Measurements from ENCODE around the gene SLC4A1. TPM values are rescaled to one million over a fixed set of nuclear protein-coding genes. Genes with fewer than 3 reads are reported as not detected.

SLC4A1 gene
- total and polyA plus RNA-seq, 2 of the 13 experiments (the other 11 are each of a cell fraction or from before 2014, with no cell fraction given): not detected

DNA sequence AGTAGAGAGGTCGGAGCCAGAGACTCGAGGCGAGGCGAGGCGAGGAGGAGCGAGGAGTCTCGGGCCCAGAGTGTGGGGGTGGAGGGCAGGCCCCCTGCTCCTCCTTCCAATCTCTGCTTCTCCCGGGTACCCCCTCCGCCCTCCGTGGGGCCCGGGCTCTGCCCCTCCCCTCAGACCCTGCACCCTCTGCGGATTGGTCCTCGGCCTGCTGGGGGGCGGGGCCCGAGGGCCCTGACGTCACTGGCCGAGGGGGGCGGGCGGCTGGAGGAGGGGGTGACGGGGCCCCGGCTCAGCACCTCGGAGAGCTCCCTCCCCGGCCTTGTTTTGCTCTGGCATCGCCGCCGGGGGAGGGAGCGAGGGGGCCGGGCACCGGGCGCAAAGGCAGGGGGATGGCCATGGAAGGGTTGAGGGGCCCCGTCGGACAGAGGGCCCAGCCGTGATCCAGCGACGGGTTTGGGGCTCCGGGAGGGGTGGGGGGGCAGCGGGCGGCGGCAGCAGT lies 40.4 kb upstream of the SLC4A1 start, which contains the start of gene RUNDC3A (continued):
- TF ChIP-seq, protein P1, sequence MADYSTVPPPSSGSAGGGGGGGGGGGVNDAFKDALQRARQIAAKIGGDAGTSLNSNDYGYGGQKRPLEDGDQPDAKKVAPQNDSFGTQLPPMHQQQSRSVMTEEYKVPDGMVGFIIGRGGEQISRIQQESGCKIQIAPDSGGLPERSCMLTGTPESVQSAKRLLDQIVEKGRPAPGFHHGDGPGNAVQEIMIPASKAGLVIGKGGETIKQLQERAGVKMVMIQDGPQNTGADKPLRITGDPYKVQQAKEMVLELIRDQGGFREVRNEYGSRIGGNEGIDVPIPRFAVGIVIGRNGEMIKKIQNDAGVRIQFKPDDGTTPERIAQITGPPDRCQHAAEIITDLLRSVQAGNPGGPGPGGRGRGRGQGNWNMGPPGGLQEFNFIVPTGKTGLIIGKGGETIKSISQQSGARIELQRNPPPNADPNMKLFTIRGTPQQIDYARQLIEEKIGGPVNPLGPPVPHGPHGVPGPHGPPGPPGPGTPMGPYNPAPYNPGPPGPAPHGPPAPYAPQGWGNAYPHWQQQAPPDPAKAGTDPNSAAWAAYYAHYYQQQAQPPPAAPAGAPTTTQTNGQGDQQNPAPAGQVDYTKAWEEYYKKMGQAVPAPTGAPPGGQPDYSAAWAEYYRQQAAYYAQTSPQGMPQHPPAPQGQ (CRISPR knock-in tag; IDR thresholded peaks at IDR 0.05; ENCODE audit: borderline replicate concordance): no peak
- TF ChIP-seq KLF13 (CRISPR knock-in tag; IDR thresholded peaks at IDR 0.05) (no peak), ZNF547 (CRISPR knock-in tag; IDR thresholded peaks at IDR 0.05) (peak; percentile 81; the same call in 1 of the 2 replicates), ZNF775 (CRISPR knock-in tag; IDR thresholded peaks at IDR 0.05; ENCODE audit: borderline replicate concordance) (no peak), ZNF629 (CRISPR knock-in tag; conservative IDR thresholded peaks at IDR 0.05) (no peak), ZC3H4 (CRISPR knock-in tag; IDR thresholded peaks at IDR 0.05; ENCODE audit: borderline replicate concordance) (no peak; the same call in 1 of the 2 replicates), ZNF572 (CRISPR knock-in tag; IDR thresholded peaks at IDR 0.05) (no peak), GLI4 (CRISPR knock-in tag; IDR thresholded peaks at IDR 0.05; ENCODE audit: borderline replicate concordance) (no peak), HMG20A (CRISPR knock-in tag; IDR thresholded peaks at IDR 0.05; ENCODE audit: borderline replicate concordance) (no peak), CREB1 (IDR thresholded peaks at IDR 0.05) (peak; percentile 95), CREB1 (CRISPR knock-in tag; IDR thresholded peaks at IDR 0.05) (peak; percentile 94), ZNF773 (CRISPR knock-in tag; IDR thresholded peaks at IDR 0.05; ENCODE audit: borderline replicate concordance) (0 out of 2 replicates have a peak, but pooled peaks have one; percentile 59), ZFY (CRISPR knock-in tag; IDR thresholded peaks at IDR 0.05) (peak; percentile 48), MED13 (CRISPR knock-in tag; IDR thresholded peaks at IDR 0.05) (peak; percentile 87), ZBTB21 (CRISPR knock-in tag; IDR thresholded peaks at IDR 0.05) (peak; percentile 70; the same call in 1 of the 2 replicates), CBX2 (IDR thresholded peaks at IDR 0.05; ENCODE audit: low read depth, low read length) (no peak), CBX2 (CRISPR knock-in tag; IDR thresholded peaks at IDR 0.05; ENCODE audit: low read depth) (no peak), ZFP62 (CRISPR knock-in tag; IDR thresholded peaks at IDR 0.05) (no peak), SNAPC2 (CRISPR knock-in tag; IDR thresholded peaks at IDR 0.05) (no peak), ELF3 (CRISPR knock-in tag; IDR thresholded peaks at IDR 0.05) (0 out of 2 replicates have a peak, but pooled peaks have one; percentile 18)
- TF ChIP-seq, protein P2, sequence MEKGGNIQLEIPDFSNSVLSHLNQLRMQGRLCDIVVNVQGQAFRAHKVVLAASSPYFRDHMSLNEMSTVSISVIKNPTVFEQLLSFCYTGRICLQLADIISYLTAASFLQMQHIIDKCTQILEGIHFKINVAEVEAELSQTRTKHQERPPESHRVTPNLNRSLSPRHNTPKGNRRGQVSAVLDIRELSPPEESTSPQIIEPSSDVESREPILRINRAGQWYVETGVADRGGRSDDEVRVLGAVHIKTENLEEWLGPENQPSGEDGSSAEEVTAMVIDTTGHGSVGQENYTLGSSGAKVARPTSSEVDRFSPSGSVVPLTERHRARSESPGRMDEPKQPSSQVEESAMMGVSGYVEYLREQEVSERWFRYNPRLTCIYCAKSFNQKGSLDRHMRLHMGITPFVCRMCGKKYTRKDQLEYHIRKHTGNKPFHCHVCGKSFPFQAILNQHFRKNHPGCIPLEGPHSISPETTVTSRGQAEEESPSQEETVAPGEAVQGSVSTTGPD (CRISPR knock-in tag; IDR thresholded peaks at IDR 0.05): no peak
- TF ChIP-seq, protein P3, sequence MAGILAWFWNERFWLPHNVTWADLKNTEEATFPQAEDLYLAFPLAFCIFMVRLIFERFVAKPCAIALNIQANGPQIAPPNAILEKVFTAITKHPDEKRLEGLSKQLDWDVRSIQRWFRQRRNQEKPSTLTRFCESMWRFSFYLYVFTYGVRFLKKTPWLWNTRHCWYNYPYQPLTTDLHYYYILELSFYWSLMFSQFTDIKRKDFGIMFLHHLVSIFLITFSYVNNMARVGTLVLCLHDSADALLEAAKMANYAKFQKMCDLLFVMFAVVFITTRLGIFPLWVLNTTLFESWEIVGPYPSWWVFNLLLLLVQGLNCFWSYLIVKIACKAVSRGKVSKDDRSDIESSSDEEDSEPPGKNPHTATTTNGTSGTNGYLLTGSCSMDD (CRISPR knock-in tag; IDR thresholded peaks at IDR 0.05): no peak
- TF ChIP-seq, protein P4, sequence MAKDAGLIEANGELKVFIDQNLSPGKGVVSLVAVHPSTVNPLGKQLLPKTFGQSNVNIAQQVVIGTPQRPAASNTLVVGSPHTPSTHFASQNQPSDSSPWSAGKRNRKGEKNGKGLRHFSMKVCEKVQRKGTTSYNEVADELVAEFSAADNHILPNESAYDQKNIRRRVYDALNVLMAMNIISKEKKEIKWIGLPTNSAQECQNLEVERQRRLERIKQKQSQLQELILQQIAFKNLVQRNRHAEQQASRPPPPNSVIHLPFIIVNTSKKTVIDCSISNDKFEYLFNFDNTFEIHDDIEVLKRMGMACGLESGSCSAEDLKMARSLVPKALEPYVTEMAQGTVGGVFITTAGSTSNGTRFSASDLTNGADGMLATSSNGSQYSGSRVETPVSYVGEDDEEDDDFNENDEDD (CRISPR knock-in tag; IDR thresholded peaks at IDR 0.05; ENCODE audit: borderline replicate concordance): no peak
- TF ChIP-seq, protein P5, sequence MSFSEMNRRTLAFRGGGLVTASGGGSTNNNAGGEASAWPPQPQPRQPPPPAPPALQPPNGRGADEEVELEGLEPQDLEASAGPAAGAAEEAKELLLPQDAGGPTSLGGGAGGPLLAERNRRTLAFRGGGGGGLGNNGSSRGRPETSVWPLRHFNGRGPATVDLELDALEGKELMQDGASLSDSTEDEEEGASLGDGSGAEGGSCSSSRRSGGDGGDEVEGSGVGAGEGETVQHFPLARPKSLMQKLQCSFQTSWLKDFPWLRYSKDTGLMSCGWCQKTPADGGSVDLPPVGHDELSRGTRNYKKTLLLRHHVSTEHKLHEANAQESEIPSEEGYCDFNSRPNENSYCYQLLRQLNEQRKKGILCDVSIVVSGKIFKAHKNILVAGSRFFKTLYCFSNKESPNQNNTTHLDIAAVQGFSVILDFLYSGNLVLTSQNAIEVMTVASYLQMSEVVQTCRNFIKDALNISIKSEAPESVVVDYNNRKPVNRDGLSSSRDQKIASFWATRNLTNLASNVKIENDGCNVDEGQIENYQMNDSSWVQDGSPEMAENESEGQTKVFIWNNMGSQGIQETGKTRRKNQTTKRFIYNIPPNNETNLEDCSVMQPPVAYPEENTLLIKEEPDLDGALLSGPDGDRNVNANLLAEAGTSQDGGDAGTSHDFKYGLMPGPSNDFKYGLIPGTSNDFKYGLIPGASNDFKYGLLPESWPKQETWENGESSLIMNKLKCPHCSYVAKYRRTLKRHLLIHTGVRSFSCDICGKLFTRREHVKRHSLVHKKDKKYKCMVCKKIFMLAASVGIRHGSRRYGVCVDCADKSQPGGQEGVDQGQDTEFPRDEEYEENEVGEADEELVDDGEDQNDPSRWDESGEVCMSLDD (CRISPR knock-in tag; IDR thresholded peaks at IDR 0.05; ENCODE audit: borderline replicate concordance): peak; percentile 77; the same call in 1 of the 2 replicates
